VCaP (cell line): Measurements from ENCODE around the gene COQ3.

Experiments used
- H3K27ac ChIP-seq: fragments of 450-650 bp; 2 replicates; pipeline ENCODE4 v1.5.1; 2017
- TF ChIP-seq, protein P1 (sequence below): fragments of 450-650 bp; conservative IDR thresholded peaks from 2 replicates; pipeline ENCODE4 v1.5.1; 2017; ENCODE audit warnings: mild to moderate bottlenecking, moderate library complexity

Gene COQ3

GRCh38 chr6:99331531-99331930 is 62.5 kb downstream of the COQ3 start:
- TF ChIP-seq, protein P1, sequence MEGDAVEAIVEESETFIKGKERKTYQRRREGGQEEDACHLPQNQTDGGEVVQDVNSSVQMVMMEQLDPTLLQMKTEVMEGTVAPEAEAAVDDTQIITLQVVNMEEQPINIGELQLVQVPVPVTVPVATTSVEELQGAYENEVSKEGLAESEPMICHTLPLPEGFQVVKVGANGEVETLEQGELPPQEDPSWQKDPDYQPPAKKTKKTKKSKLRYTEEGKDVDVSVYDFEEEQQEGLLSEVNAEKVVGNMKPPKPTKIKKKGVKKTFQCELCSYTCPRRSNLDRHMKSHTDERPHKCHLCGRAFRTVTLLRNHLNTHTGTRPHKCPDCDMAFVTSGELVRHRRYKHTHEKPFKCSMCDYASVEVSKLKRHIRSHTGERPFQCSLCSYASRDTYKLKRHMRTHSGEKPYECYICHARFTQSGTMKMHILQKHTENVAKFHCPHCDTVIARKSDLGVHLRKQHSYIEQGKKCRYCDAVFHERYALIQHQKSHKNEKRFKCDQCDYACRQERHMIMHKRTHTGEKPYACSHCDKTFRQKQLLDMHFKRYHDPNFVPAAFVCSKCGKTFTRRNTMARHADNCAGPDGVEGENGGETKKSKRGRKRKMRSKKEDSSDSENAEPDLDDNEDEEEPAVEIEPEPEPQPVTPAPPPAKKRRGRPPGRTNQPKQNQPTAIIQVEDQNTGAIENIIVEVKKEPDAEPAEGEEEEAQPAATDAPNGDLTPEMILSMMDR, result no peak
- no peak overlapping the region for H3K27ac ChIP-seq

- TF ChIP-seq, protein P1, result peak; percentile 85
- no peak overlapping the region for H3K27ac ChIP-seq
Observed at GRCh38 chr6:99330159-99330558, 63.8 kb downstream of the COQ3 start.

- TF ChIP-seq, protein P1, result no peak
Observed at GRCh38 chr6:99324996-99325395, 69.0 kb downstream of the COQ3 start.

More at GRCh38 chr6:99324996-99325395, 69.0 kb downstream of the COQ3 start:
- no peak overlapping the region for H3K27ac ChIP-seq
